A549 (cell line): Measurements from ENCODE around the gene NPTX2. TPM values are rescaled to one million over a fixed set of nuclear protein-coding genes. Genes with fewer than 3 reads are reported as not detected.
A peak's percentile ranks its signal among the peaks of the same experiment; 100 is the strongest.

Experiments used
- ATAC-seq, 2 experiments: fragments of 200-7000 bp in 1 of 2; fragments of >200 bp in 1 of 2; cut with Nextera tagmentation in 1 of 2; cut with Tn5 transposase in 1 of 2; 3 replicates each; pipeline versions ENCODE4 v1.8.0 to v1.9.1; 2018 to 2020; ENCODE audit warnings: mild to moderate bottlenecking in 1 of 2, moderate library complexity in 1 of 2
- CTCF ChIA-PET: fragments of 300-600 bp; sonication (Branson Sonifier 250); formaldehyde crosslinking; extraction: SDS; loops from one replicate; lab custom pipeline; 2021; ENCODE audit warnings: antibody characterized with exemption, inconsistent platforms; lab: Yijun Ruan, JAX
- POLR2A ChIA-PET: fragments of 350-600 bp; formaldehyde crosslinking; extraction: SDS; loops from one replicate; lab custom pipeline; 2021; ENCODE audit warnings: antibody characterized with exemption, inconsistent platforms; lab: Yijun Ruan, JAX
- DNase-seq, 2 experiments: peaks; one replicate each; pipeline versions ENCODE4 v3.0.0 to v3.0.0-alpha.2; 2011 to 2016; ENCODE audit warnings: low read depth in 1 of 2, low spot score in 1 of 2
- FAIRE-seq: peaks from 2 replicates; lab custom pipeline; 2011; peaks lifted over from hg19 to GRCh38; lab: Jason Lieb, UNC
- H3K27ac ChIP-seq, 2 experiments: fragments of >200 bp; sonication (Bioruptor Twin); formaldehyde crosslinking; 3 replicates each; pipeline ENCODE4 v1.5.1; 2016 to 2017
- H3K4me1 ChIP-seq: fragments of >200 bp; sonication (Bioruptor Twin); formaldehyde crosslinking; 3 replicates; pipeline ENCODE4 v1.6.1; 2016
- H3K4me2 ChIP-seq: fragments of >200 bp; sonication (Bioruptor Twin); formaldehyde crosslinking; 3 replicates; pipeline ENCODE4 v1.6.1; 2016
- H3K4me3 ChIP-seq: fragments of >200 bp; sonication (Bioruptor Twin); formaldehyde crosslinking; 3 replicates; pipeline ENCODE4 v1.5.1; 2016
- H3K9me3 ChIP-seq: fragments of >200 bp; sonication (Bioruptor Twin); formaldehyde crosslinking; 3 replicates; pipeline ENCODE4 v1.6.1; 2016
- CBX8 ChIP-seq: fragments of 200-600 bp; sonication (generic); IDR thresholded peaks from 2 replicates; pipeline ENCODE4 v1.6.1; 2016
- CHD4 ChIP-seq: fragments of 200-600 bp; sonication (generic); IDR thresholded peaks from 2 replicates; pipeline ENCODE4 v1.6.1; 2016; ENCODE audit warnings: antibody characterized with exemption, mild to moderate bottlenecking, borderline replicate concordance
- EP300 ChIP-seq, 2 experiments: fragments of >200 bp; sonication (Bioruptor Twin); formaldehyde crosslinking; IDR thresholded peaks; 2 replicates in 1 of 2; 3 replicates in 1 of 2; pipeline ENCODE4 v1.6.1; 2016 to 2017
- ESRRA ChIP-seq: fragments of 150-350 bp; IDR thresholded peaks from 2 replicates; pipeline ENCODE4 v1.6.1; 2014; ENCODE audit warnings: mild to moderate bottlenecking, low read length, borderline replicate concordance
- GATA3 ChIP-seq: IDR thresholded peaks from 2 replicates; pipeline ENCODE4 v1.6.1; 2012; ENCODE audit warnings: borderline replicate concordance
- HOXB13 ChIP-seq: fragments of 250-450 bp; sonication (Bioruptor Pico); IDR thresholded peaks from 2 replicates; pipeline ENCODE4 v1.5.0; 2020; ENCODE audit warnings: low read depth, mild to moderate bottlenecking, moderate library complexity
- HOXB5 ChIP-seq: fragments of 250-450 bp; sonication (Bioruptor Pico); IDR thresholded peaks from 2 replicates; pipeline ENCODE4 v1.5.0; 2020; ENCODE audit warnings: mild to moderate bottlenecking, moderate library complexity
- JUN ChIP-seq, 2 experiments: fragments of >200 bp; sonication (Bioruptor Twin); formaldehyde crosslinking; IDR thresholded peaks; 2 replicates in 1 of 2; 3 replicates in 1 of 2; pipeline ENCODE4 v1.6.1; 2016 to 2017
- NFE2L2 ChIP-seq: fragments of 150-350 bp; conservative IDR thresholded peaks from 2 replicates; pipeline ENCODE4 v1.6.1; 2014; ENCODE audit warnings: low read length
- NR3C1 ChIP-seq: fragments of >200 bp; sonication (Bioruptor Twin); formaldehyde crosslinking; IDR thresholded peaks from 3 replicates; pipeline ENCODE4 v1.6.1; 2017
- PHF8 ChIP-seq: fragments of 200-600 bp; sonication (generic); IDR thresholded peaks from 2 replicates; pipeline ENCODE4 v1.6.1; 2016; ENCODE audit warnings: low read depth, mild to moderate bottlenecking, antibody characterized with exemption, moderate library complexity, borderline replicate concordance
- RARB ChIP-seq: fragments of 250-450 bp; sonication (Bioruptor Pico); IDR thresholded peaks from 2 replicates; pipeline ENCODE4 v1.8.0; 2021; ENCODE audit warnings: mild to moderate bottlenecking, moderate library complexity
- RFX5 ChIP-seq: fragments of 450-650 bp; IDR thresholded peaks from 2 replicates; pipeline ENCODE4 v1.7.1; 2014; ENCODE audit warnings: antibody characterized with exemption, mild to moderate bottlenecking, moderate library complexity
- SMC3 ChIP-seq: fragments of >200 bp; sonication (Bioruptor Twin); formaldehyde crosslinking; IDR thresholded peaks from 3 replicates; pipeline ENCODE4 v1.6.1; 2018; ENCODE audit warnings: inconsistent platforms
- TFCP2L1 ChIP-seq: fragments of 250-450 bp; sonication (Bioruptor Pico); IDR thresholded peaks from 2 replicates; pipeline ENCODE4 v1.5.0; 2021; ENCODE audit warnings: mild to moderate bottlenecking
- ZC3H11A ChIP-seq: fragments of 450-650 bp; IDR thresholded peaks from 2 replicates; pipeline ENCODE4 v1.6.1; 2014; ENCODE audit warnings: antibody characterized with exemption, mild to moderate bottlenecking
- WGBS: methylation state at CpG from one replicate; pipeline ENCODE4 v1.1.6; 2017; ENCODE audit errors: missing lambda C conversion rate; 5-methylcytosine and 5-hydroxymethylcytosine counted together
- polyA plus RNA-seq, 4 experiments: library from polyadenylated mRNA; depleted of rRNA in 3 of 4; stranded (reverse); fragments of >200 nt; fragmentation: RNase III in 1 of 4; extraction: RNeasy Plus Mini Kit Qiagen cat#74134 plus additional on column Dnase treatment in 1 of 4; gene quantifications; 2 replicates in 3 of 4; 3 replicates in 1 of 4; pipeline ENCODE4 v1.2.3, GENCODE V29; 2011 to 2017
- TF ChIP-seq, protein P1 (sequence below): IDR thresholded peaks from 2 replicates; pipeline ENCODE4 v1.6.1; 2012
- TF ChIP-seq, protein P2 (sequence below): fragments of 150-350 bp; IDR thresholded peaks from 2 replicates; pipeline ENCODE4 v1.6.1; 2014; ENCODE audit warnings: low read depth, mild to moderate bottlenecking, low read length
- TF ChIP-seq, protein P3 (sequence below): fragments of 200-600 bp; sonication (generic); IDR thresholded peaks from 2 replicates; pipeline ENCODE4 v1.6.1; 2016; ENCODE audit warnings: antibody characterized with exemption, mild to moderate bottlenecking, moderate library complexity
- TF ChIP-seq, protein P4 (sequence below): IDR thresholded peaks from 2 replicates; pipeline ENCODE4 v1.6.1; 2012; ENCODE audit warnings: low read depth, borderline replicate concordance
- TF ChIP-seq, protein P5 (sequence below): fragments of >200 bp; sonication (Bioruptor Twin); formaldehyde crosslinking; IDR thresholded peaks from 2 replicates; pipeline ENCODE4 v1.6.1; 2016
- TF ChIP-seq, protein P6 (sequence below): IDR thresholded peaks from 2 replicates; pipeline ENCODE4 v1.6.1; 2012
- TF ChIP-seq, protein P7 (sequence below): fragments of >200 bp; sonication (Bioruptor Twin); formaldehyde crosslinking; IDR thresholded peaks from 3 replicates; pipeline ENCODE4 v1.5.1; 2016

NPTX2 gene
- polyA plus RNA-seq, 2 of the 4 experiments (the other 2 are of a cell fraction): not detected

DNA sequence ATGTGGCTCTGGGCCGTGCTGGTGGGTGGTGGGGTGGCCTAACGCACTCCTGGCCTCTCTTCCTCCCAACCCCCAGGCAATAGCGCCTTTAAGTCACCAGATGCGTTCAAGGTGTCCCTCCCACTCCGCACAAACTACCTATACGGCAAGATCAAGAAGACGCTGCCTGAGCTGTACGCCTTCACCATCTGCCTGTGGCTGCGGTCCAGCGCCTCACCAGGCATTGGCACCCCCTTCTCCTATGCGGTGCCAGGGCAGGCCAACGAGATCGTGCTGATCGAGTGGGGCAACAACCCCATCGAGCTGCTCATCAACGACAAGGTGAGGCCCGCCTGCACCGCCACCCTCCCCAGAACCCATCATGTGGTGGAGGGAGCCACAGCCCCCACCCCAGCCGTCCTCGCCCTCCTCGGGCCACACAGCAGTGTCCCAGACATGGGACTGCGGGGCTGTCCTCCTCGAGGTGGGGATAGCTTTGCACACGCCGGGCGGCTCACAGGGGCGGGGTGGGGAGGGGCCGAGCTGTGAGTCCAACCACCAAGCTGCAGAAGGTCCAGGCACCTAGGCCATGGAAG lies 7.8 kb downstream of the NPTX2 start:
- CTCF ChIA-PET: interaction anchor here (0.9 kb wide), 1 partner anchor 127 kb away, joined by 3 read pairs; no protein-coding TSS in a partner anchor
- H3K27ac ChIP-seq: no peak overlapping the region
- H3K9me3 ChIP-seq: peaks cover 23% of the 10 kb centered on the region; the same call in 2 of the 3 replicates
- TF ChIP-seq HOXB5 (CRISPR knock-in tag) (no peak), TFCP2L1 (CRISPR knock-in tag) (no peak)
- DNase-seq (no peak), ATAC-seq (no peak), FAIRE-seq (no peak)
- POLR2A ChIA-PET: no interaction called here
- WGBS: 38% methylated on average over 10 of the region's 28 CpGs
- H3K4me2 ChIP-seq: no peak overlapping the region
- H3K4me1 ChIP-seq: peaks cover 2% of the 10 kb centered on the region; the same call in 1 of the 3 replicates
- no peak overlapping the region for H3K4me3 ChIP-seq

DNA sequence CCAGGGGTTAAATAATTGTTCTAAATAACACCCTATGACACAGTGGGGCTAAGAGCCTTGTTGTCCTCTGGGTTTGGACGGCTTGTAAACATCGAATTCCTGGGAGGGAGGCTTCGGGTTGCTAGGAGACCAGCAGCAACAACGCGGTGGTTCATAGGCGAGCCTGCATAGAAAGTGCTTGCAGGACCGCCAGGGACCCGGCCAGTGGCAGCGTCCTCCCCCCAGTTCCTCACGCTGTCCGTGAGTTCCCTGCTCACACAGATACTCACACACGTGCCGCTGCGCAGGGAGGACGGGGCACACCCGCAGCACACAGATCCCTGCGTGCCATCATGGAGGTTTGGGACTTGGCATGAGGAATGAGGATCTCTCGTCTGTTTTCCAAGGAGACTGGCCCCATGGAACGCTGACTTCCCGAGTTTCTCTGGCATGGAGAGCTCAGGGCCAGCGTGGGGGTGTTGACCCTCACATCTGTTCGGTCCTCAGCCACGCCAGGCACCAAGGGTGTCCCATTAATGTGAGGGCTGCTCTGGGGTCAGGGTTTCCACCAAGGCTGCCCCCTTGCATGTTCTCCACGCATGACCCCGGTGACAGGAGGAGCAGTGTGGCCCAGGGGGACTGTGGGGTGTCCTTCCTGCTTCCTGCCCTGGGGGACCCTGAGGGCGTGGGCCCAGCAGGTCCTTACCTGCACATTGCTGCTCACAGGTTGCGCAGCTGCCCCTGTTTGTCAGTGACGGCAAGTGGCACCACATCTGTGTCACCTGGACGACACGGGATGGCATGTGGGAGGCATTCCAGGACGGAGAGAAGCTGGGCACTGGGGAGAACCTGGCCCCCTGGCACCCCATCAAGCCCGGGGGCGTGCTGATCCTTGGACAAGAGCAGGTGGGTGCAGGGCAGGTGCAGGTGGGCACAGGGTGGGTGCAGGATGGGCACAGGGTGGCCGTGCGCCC lies 9.7 kb downstream of the NPTX2 start:
- no peak overlapping the region for H3K4me3 ChIP-seq
- peak; percentile 20 to 55; a peak in 3 of 6 replicates for ATAC-seq
- POLR2A ChIA-PET: no interaction called here
- no peak for DNase-seq
- WGBS: 23% methylated on average over 26 of the region's 35 CpGs
- peaks cover 26% of the 10 kb centered on the region; the same call in 2 of the 3 replicates for H3K9me3 ChIP-seq
- no peak for FAIRE-seq
- no peaks in the 10 kb centered on the region for H3K4me1 ChIP-seq
- CTCF ChIA-PET: no interaction called here
- TF ChIP-seq, protein P1, sequence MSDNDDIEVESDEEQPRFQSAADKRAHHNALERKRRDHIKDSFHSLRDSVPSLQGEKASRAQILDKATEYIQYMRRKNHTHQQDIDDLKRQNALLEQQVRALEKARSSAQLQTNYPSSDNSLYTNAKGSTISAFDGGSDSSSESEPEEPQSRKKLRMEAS: no peak
- no peak for TF ChIP-seq ESRRA
- no peak for TF ChIP-seq NR3C1
- TF ChIP-seq, all 56 proteins: peak for 0
- H3K27ac ChIP-seq: no peak overlapping the region
- peak overlapping the region; percentile 26; the same call in 1 of the 3 replicates for H3K4me2 ChIP-seq

DNA sequence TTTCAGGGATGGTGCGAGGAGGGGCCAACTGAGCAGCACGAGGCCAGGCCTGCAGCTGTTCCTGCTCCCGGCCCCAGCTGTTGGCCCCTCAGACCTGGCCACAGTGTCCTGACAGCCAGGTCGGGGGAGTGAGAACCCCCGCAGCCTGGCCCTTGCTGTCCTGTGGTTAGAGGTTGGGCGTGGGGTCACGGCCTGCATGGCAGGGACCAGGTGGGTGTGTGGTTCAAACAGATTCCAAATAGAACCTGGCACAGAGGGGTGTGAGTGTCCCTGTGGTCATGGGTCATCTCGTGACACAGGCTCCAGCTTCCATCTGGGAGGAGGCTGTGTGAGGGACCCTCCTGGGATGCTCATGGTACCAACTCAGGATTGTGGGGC lies 10.3 kb downstream of the NPTX2 start:
- CTCF ChIA-PET: no interaction called here

More for the DNA sequence above, 10.3 kb downstream of the NPTX2 start:
- WGBS: 28% methylated on average over 3 of the region's 8 CpGs
- Histone ChIP-seq H3K4me3 (no peak overlapping the region), H3K4me1 (no peaks in the 10 kb centered on the region), H3K4me2 (no peak overlapping the region), H3K9me3 (peaks cover 32% of the 10 kb centered on the region; the same call in 2 of the 3 replicates), H3K27ac (no peak overlapping the region)
- TF ChIP-seq, protein P2, sequence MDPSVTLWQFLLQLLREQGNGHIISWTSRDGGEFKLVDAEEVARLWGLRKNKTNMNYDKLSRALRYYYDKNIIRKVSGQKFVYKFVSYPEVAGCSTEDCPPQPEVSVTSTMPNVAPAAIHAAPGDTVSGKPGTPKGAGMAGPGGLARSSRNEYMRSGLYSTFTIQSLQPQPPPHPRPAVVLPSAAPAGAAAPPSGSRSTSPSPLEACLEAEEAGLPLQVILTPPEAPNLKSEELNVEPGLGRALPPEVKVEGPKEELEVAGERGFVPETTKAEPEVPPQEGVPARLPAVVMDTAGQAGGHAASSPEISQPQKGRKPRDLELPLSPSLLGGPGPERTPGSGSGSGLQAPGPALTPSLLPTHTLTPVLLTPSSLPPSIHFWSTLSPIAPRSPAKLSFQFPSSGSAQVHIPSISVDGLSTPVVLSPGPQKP: no peak
- TF ChIP-seq JUN (IDR thresholded peaks at IDR 0.05): no peak
- no peak for TF ChIP-seq SMC3
- TF ChIP-seq NFE2L2: no peak
- TF ChIP-seq, protein P3, sequence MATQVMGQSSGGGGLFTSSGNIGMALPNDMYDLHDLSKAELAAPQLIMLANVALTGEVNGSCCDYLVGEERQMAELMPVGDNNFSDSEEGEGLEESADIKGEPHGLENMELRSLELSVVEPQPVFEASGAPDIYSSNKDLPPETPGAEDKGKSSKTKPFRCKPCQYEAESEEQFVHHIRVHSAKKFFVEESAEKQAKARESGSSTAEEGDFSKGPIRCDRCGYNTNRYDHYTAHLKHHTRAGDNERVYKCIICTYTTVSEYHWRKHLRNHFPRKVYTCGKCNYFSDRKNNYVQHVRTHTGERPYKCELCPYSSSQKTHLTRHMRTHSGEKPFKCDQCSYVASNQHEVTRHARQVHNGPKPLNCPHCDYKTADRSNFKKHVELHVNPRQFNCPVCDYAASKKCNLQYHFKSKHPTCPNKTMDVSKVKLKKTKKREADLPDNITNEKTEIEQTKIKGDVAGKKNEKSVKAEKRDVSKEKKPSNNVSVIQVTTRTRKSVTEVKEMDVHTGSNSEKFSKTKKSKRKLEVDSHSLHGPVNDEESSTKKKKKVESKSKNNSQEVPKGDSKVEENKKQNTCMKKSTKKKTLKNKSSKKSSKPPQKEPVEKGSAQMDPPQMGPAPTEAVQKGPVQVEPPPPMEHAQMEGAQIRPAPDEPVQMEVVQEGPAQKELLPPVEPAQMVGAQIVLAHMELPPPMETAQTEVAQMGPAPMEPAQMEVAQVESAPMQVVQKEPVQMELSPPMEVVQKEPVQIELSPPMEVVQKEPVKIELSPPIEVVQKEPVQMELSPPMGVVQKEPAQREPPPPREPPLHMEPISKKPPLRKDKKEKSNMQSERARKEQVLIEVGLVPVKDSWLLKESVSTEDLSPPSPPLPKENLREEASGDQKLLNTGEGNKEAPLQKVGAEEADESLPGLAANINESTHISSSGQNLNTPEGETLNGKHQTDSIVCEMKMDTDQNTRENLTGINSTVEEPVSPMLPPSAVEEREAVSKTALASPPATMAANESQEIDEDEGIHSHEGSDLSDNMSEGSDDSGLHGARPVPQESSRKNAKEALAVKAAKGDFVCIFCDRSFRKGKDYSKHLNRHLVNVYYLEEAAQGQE: no peak
- no peak for TF ChIP-seq CBX8
- TF ChIP-seq, protein P4, sequence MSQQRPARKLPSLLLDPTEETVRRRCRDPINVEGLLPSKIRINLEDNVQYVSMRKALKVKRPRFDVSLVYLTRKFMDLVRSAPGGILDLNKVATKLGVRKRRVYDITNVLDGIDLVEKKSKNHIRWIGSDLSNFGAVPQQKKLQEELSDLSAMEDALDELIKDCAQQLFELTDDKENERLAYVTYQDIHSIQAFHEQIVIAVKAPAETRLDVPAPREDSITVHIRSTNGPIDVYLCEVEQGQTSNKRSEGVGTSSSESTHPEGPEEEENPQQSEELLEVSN: no peak
- TF ChIP-seq, protein P5, sequence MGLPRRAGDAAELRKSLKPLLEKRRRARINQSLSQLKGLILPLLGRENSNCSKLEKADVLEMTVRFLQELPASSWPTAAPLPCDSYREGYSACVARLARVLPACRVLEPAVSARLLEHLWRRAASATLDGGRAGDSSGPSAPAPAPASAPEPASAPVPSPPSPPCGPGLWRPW: no peak
- TF ChIP-seq, protein P6, sequence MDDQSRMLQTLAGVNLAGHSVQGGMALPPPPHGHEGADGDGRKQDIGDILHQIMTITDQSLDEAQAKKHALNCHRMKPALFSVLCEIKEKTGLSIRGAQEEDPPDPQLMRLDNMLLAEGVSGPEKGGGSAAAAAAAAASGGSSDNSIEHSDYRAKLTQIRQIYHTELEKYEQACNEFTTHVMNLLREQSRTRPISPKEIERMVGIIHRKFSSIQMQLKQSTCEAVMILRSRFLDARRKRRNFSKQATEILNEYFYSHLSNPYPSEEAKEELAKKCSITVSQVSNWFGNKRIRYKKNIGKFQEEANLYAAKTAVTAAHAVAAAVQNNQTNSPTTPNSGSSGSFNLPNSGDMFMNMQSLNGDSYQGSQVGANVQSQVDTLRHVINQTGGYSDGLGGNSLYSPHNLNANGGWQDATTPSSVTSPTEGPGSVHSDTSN: no peak
- no peak for TF ChIP-seq RARB (CRISPR knock-in tag)
- no peak for TF ChIP-seq EP300 (IDR thresholded peaks at IDR 0.05)
- no peak for TF ChIP-seq RFX5
- TF ChIP-seq CHD4: no peak
- TF ChIP-seq, protein P7, sequence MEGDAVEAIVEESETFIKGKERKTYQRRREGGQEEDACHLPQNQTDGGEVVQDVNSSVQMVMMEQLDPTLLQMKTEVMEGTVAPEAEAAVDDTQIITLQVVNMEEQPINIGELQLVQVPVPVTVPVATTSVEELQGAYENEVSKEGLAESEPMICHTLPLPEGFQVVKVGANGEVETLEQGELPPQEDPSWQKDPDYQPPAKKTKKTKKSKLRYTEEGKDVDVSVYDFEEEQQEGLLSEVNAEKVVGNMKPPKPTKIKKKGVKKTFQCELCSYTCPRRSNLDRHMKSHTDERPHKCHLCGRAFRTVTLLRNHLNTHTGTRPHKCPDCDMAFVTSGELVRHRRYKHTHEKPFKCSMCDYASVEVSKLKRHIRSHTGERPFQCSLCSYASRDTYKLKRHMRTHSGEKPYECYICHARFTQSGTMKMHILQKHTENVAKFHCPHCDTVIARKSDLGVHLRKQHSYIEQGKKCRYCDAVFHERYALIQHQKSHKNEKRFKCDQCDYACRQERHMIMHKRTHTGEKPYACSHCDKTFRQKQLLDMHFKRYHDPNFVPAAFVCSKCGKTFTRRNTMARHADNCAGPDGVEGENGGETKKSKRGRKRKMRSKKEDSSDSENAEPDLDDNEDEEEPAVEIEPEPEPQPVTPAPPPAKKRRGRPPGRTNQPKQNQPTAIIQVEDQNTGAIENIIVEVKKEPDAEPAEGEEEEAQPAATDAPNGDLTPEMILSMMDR: no peak
- TF ChIP-seq PHF8: no peak
- TF ChIP-seq GATA3: no peak
- no peak for TF ChIP-seq HOXB5 (CRISPR knock-in tag)
- TF ChIP-seq HOXB13 (CRISPR knock-in tag): no peak
- no peak for TF ChIP-seq ZC3H11A
- FAIRE-seq (no peak), ATAC-seq (peak in 1 of 2 experiments; percentile 24; a peak in 2 of 6 replicates), DNase-seq (no peak)
- POLR2A ChIA-PET: no interaction called here
